ENCODE measurements around the gene C1QTNF6. TPM values are rescaled to one million over a fixed set of nuclear protein-coding genes. Genes with fewer than 3 reads are reported as not detected.

Gene C1QTNF6
- total and polyA plus RNA-seq, 2 experiments from 2014 or later: 1.7 to 2.3 TPM

- no peak for TF ChIP-seq ETS1 (IDR thresholded peaks at IDR 0.05)
- TF ChIP-seq CREB1 (CRISPR knock-in tag; IDR thresholded peaks at IDR 0.05; ENCODE audit: low read depth): no peak
- no peak for TF ChIP-seq NANOG (IDR thresholded peaks at IDR 0.05; ENCODE audit: borderline replicate concordance)
- no peak for TF ChIP-seq JUNB (IDR thresholded peaks at IDR 0.05; ENCODE audit: unreplicated experiment)
- no peak for TF ChIP-seq EZH2 (IDR thresholded peaks at IDR 0.05; ENCODE audit: low read depth, unreplicated experiment)
- TF ChIP-seq POLR2AphosphoS5 (IDR thresholded peaks at IDR 0.05; ENCODE audit: low read depth): no peak
- TF ChIP-seq ZNF331 (CRISPR knock-in tag; IDR thresholded peaks at IDR 0.05; ENCODE audit: low read depth): no peak
- no peak for TF ChIP-seq REST (IDR thresholded peaks at IDR 0.05; ENCODE audit: unreplicated experiment)
- TF ChIP-seq STAT1 (IDR thresholded peaks at IDR 0.05; ENCODE audit: unreplicated experiment): no peak
- no peak for TF ChIP-seq CTCF (conservative IDR thresholded peaks at IDR 0.05; ENCODE audit: low read depth in 2 of 2)
- no peak for TF ChIP-seq EZH2phosphoT487 (IDR thresholded peaks at IDR 0.05; ENCODE audit: unreplicated experiment)
- no peak for TF ChIP-seq ZNF114 (CRISPR knock-in tag; IDR thresholded peaks at IDR 0.05)
- no peak for TF ChIP-seq ZNF462 (CRISPR knock-in tag; IDR thresholded peaks at IDR 0.05)
- H3K27me3 ChIP-seq (ENCODE audit: insufficient read depth): no peaks in the 10 kb centered on the region
- H4K20me1 ChIP-seq (replicated peaks; ENCODE audit: insufficient read depth): no peaks in the 10 kb centered on the region
- H3K4me1 ChIP-seq (ENCODE audit: insufficient read depth): peaks cover 33% of the 10 kb centered on the region
- peaks cover 30% of the 10 kb centered on the region for H3K4me1 Mint-ChIP-seq
- H3K36me3 ChIP-seq (ENCODE audit: insufficient read depth): peaks cover 5% of the 10 kb centered on the region; the same call in 1 of the 2 replicates
- peaks cover 10% of the 10 kb centered on the region; the same call in 1 of the 2 replicates for H3F3A ChIP-seq (replicated peaks; ENCODE audit: low read depth)
- H3K4me3 ChIP-seq: no peak overlapping the region
- H3K4me2 ChIP-seq: no peak overlapping the region
- ATAC-seq: no peak
- peaks cover 10% of the 10 kb centered on the region for H3K27me3 Mint-ChIP-seq (ENCODE audit: insufficient read depth, low read depth, poor library complexity)
- no peaks in the 10 kb centered on the region for H3K9me2 ChIP-seq (ENCODE audit: insufficient read depth)
- no peak overlapping the region for H3K4me3 Mint-ChIP-seq
- no peak overlapping the region for H2AFZ ChIP-seq
- no peak for DNase-seq (ENCODE audit: low spot score)
- no peak overlapping the region for H3K27ac ChIP-seq (ENCODE audit: low read depth)
- H3K27ac Mint-ChIP-seq: no peak overlapping the region
- peaks cover 39% of the 10 kb centered on the region for H3K36me3 Mint-ChIP-seq (ENCODE audit: low read depth)
- H3K79me2 ChIP-seq (replicated peaks; ENCODE audit: insufficient read depth): no peaks in the 10 kb centered on the region
- H3K9me3 Mint-ChIP-seq: peaks cover 23% of the 10 kb centered on the region
Measured at GRCh38 chr22:37190262-37190780, 2.3 kb upstream of the C1QTNF6 start.
